Heart left ventricle (tissue), 13 donors: ENCODE measurements around the gene DCDC2.

Experiments
- CTCF ChIP-seq, 12 donors: fragments of 200-600 bp; sonication (generic) in 4 of 12; IDR thresholded peaks; one replicate each; pipeline versions ENCODE4 v1.5.0 to v1.8.0; 2018 to 2022; ENCODE audit warnings: antibody characterized with exemption in 12 of 12, mild to moderate bottlenecking in 5 of 12
- POLR2A ChIP-seq, 2 donors: fragments of 450-650 bp; IDR thresholded peaks; one replicate each; pipeline ENCODE4 v1.6.1; 2017; ENCODE audit warnings: antibody characterized with exemption in 2 of 2, mild to moderate bottlenecking in 2 of 2, moderate library complexity in 2 of 2
- donor health status: ischemic (EF 13 %, LVEDD 7.1; RV severe dilation, severe dysfunction).
- donor health status: DM: no; HTN: yes; CAD: no.
- donor health status: DM: no; HTN: no; CAD: no.
- donor health status: ischemic (EF 25% LVEDD 6.9; RV normal size, moderate dysfunction).
- donor health status: ischemic (EF 25% LVEDD 5.7; RV mildly dilated, moderate dysfunction).
- donor health status: ischemic (EF 35%, LVEDD 5.7; RV mildly dilated, moderate dysfunction).
- donor health status: nonischemic (EF 11% LVEDD 7.7; RV severe dilation, severe dysfunction).
- donor health status: DM: yes; HTN: yes; CAD: no.
- donor health status: PGD.
- donor health status: ischemic (EF 29% LVEDD 5.4; RV normal size, mild dysfunction).
- donor health status: nonischemic (EF 23%, LVEDD 6.1; RV moderate dilation, normal function).

DNA sequence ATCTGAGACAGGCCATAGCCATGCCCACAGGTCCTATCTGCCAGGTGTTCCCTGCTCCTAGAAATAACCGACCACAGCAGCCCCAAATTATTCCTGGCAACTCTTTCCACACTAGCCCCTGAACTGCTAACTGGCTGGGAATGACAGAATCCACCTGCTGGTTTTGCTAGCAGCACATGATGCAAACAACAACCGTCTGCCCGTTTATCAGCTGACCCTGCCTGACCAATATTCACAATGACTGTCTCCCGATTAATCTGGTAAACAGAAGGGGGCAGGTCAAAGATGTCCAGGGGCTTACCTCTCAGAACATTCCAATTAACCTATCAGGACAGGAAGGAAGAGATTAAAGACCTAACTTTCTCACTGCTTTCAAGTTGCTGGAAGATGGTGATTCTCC is 130.3 kb downstream of the DCDC2 start:
- TF ChIP-seq POLR2A (IDR thresholded peaks at IDR 0.05) (no peak), CTCF (IDR thresholded peaks at IDR 0.05) (no peak)
